Ramos (cell line): Measurements from ENCODE around the gene SNU13.
"Not testable (repeated sequence)": the region's sequence is repeated elsewhere in the genome, so short reads cannot be mapped to it uniquely, and the experiment has no call there.

ENCODE experiments used
- in situ Hi-C: fragments of 300-500 bp; cut with MboI; formaldehyde crosslinking; loops from one replicate; pipeline ENCODE4 v1.14.3; 2022; ENCODE audit warnings: low sequenced_read_pairs; ENCODE audit not compliant: unreplicated experiment

Gene SNU13

GRCh38 chr22:41648432-41648831, 40.2 kb downstream of the SNU13 start:
- in situ Hi-C loops, result no loop called here

- in situ Hi-C loops, result no loop called here
These were observed 40.9 kb downstream of the SNU13 start for GRCh38 chr22:41647771-41648170.

DNA sequence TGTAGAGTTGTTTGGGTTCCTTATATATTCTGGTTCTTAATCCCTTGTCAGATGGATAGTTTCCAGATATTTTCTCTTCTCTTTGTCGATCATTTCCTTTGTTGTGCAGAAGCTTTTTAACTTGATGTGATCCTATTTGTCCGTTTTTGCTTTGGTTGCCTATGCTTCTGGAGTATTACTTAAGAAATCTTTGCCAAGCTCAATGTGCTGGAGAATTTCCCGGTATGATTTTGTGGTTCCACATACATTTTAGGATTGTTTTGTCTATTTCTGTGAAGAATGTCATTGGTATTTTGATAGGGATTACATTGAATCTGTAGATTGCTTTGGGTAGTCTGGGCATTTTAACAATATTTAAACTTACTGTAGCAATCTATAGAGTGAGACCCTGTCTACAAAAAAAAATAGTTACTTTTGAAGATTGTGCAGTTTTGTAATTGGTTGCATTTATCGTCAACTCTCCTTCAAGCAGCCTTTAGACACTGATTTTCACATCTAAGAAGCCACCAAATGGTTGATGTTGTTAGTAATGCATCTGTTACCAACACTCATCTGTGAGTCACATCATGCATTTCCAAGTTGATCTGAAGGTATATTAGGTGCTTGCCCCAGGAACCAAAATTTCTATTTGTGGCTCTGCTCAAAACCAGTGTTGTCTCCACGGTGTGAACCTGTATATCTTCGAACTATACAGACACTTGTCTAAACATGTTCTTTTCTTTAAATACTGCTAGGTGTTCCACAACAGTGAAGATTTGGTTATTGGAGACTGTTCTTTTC, 46.1 kb downstream of the SNU13 start:
- in situ Hi-C loops, result no loop called here

DNA sequence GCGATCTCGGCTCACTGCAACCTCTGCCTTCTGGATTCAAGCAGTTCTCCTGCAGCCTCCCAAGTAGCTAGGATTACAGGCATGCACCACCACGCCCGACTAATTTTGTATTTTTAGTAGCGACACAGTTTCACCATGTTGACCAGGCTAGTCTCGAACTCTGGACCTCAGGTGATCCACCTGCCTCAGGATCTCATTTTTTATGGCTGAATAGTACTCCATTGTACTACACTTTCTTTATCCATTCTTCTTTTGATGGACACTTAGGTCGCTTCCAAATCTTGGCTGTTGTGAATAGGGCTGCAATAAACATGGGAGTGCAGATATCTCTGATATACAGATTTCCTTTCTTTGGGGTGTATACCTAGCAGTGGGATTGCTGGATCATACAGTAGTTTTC, 46.8 kb downstream of the SNU13 start:
- in situ Hi-C loops, result no loop called here

DNA sequence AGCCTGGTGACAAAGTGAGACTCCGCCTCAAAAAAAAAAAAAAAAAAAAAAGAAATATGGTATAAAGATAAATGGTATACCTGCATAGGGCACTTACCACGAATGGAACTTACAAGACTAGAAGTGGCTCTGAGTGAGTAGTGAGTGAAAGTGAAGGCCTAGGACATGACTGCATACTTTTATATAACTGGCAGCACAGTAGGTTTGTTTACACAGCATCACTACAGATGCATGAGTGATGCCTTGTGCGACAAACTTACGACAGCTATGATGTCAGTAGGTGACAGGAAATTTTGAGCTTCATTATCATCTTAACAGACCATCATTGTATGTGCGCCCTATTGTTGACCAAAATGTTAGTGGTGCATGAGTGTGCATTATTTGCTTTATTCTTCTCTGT, 49.9 kb downstream of the SNU13 start:
- in situ Hi-C loops, result no loop called here

DNA sequence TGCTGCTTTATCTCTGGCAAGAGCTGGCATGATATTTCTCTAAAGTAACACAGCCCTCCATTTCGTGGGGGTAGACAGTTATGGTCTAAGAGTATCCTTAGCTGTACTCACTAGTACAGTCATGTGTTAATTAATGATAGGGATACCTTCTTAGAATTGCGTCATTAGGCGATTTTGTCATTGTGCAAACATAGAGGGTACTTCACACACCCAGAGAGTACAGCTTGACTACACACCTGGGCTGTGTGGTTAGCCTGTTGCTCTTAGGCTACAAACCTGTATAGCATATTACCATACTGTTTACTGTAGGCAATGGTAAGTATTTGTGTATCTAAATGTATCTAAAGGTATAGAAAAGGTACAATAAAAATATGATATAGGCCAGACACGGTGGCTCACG, 50.5 kb downstream of the SNU13 start:
- in situ Hi-C loops, result no loop called here

DNA sequence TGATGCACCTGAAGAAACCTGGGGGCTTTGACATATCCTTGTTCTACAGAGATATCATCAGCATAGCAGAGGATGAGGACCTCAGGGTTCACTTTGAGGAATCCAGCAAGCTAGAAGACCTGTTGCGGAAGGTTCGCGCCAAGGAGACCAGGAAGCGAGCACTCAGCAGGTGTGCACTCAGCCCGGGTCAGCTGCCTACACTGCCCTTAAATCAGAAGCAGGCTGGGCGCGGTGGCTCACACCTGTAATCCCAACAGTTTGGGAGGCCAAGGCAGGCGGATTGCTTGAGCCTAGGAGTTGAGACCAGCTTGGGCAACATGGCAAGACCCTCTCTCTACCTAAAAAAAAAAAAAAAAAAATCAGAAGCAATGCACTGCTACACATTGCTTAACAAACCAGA, 51.0 kb downstream of the SNU13 start:
- in situ Hi-C loops, result not testable (repeated sequence)

- in situ Hi-C loops, result no loop called here
These were observed 52.2 kb downstream of the SNU13 start for GRCh38 chr22:41636467-41636866.

DNA sequence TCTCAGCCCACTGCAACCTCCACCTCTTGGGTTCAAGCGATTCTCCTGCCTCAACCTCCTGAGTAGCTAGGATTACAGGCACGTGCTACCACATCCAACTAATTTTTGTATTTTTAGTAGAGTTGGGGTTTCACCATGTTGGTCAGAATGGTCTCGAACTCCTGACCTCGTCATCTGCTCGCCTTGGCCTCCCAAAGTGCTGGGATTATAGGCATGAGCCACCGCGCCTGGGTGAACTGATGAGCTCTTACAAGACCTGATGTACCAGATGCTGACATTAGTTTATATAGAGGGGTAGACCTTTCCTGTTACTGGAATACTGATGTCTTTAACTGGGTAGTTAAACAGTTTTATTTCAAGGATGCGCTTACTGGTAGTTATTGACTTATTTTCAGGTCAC, 54.1 kb downstream of the SNU13 start:
- in situ Hi-C loops, result not testable (repeated sequence)

DNA sequence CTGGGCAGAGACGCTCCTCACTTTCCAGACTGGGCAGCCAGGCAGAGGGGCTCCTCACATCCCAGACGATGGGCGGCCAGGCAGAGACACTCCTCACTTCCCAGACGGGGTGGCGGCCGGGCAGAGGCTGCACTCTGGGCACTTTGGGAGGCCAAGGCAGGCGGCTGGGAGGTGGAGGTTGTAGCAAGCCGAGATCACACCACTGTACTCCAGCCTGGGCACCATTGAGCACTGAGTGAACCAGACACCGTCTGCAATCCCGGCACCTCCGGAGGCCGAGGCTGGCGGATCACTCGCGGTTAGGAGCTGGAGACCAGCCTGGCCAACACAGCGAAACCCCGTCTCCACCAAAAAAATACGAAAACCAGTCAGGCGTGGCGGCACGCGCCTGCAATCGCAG, 57.1 kb downstream of the SNU13 start:
- in situ Hi-C loops, result not testable (repeated sequence)

DNA sequence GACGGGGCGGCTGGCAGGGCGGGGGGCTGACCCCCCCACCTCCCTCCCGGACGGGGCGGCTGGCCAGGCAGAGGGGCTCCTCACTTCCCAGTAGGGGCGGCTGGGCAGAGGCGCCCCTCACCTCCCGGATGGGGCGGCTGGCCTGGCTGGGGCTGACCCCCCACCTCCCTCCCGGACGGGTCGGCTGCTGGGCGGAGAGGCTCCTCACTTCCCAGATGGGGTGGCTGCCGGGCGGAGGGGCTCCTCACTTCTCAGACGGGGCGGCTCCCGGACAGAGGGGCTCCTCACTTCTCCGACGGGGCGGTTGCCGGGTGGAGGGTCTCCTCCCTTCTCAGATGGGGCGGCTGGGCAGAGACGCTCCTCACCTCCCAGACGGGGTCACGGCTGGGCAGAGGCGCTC, 57.6 kb downstream of the SNU13 start:
- in situ Hi-C loops, result not testable (repeated sequence)

- in situ Hi-C loops, result no loop called here
These were observed 63.1 kb downstream of the SNU13 start for GRCh38 chr22:41625577-41625976.
